HEK293T (cell line): ENCODE results near the gene MYO18A.

Experiments
- CTCF ChIA-PET: fragments of 350-600 bp; formaldehyde crosslinking; extraction: SDS; loops from one replicate; lab custom pipeline; 2021; ENCODE audit warnings: antibody characterized with exemption, inconsistent platforms; lab: Yijun Ruan, JAX
- POLR2A ChIA-PET: fragments of 350-600 bp; formaldehyde crosslinking; extraction: SDS; loops from one replicate; lab custom pipeline; 2020; ENCODE audit warnings: antibody characterized with exemption, inconsistent platforms; lab: Yijun Ruan, JAX
- DNase-seq: peaks from one replicate; pipeline ENCODE4 v3.0.0; 2012; ENCODE audit warnings: mixed read lengths; ENCODE audit errors: extremely low spot score
- ARNT ChIP-seq: fragments of 450-650 bp; IDR thresholded peaks from 2 replicates; pipeline ENCODE4 v1.6.1; 2017; ENCODE audit warnings: mild to moderate bottlenecking
- BHLHE40 ChIP-seq: fragments of 450-650 bp; IDR thresholded peaks from 2 replicates; pipeline ENCODE4 v1.6.1; 2016; ENCODE audit warnings: mild to moderate bottlenecking, moderate library complexity, borderline replicate concordance
- CTBP1 ChIP-seq: fragments of 450-650 bp; IDR thresholded peaks from 2 replicates; pipeline ENCODE4 v1.6.1; 2016; ENCODE audit warnings: borderline replicate concordance
- ELF4 ChIP-seq: fragments of 450-650 bp; IDR thresholded peaks from 2 replicates; pipeline ENCODE4 v1.6.1; 2017; ENCODE audit warnings: antibody characterized with exemption
- FOXA1 ChIP-seq: fragments of 450-650 bp; IDR thresholded peaks from 2 replicates; pipeline ENCODE4 v1.6.1; 2016; ENCODE audit warnings: mild to moderate bottlenecking
- FOXK2 ChIP-seq: fragments of 450-650 bp; IDR thresholded peaks from 2 replicates; pipeline ENCODE4 v1.6.1; 2016; ENCODE audit warnings: mild to moderate bottlenecking
- FOXM1 ChIP-seq: fragments of 450-650 bp; IDR thresholded peaks from 2 replicates; pipeline ENCODE4 v1.6.1; 2017; ENCODE audit warnings: mild to moderate bottlenecking, borderline replicate concordance
- HDGF ChIP-seq: fragments of 450-650 bp; IDR thresholded peaks from 2 replicates; pipeline ENCODE4 v1.6.1; 2017; ENCODE audit warnings: antibody characterized with exemption, borderline replicate concordance
- L3MBTL2 ChIP-seq: fragments of 450-650 bp; conservative IDR thresholded peaks from 2 replicates; pipeline ENCODE4 v1.6.1; 2016; ENCODE audit warnings: mild to moderate bottlenecking
- LEF1 ChIP-seq: fragments of 450-650 bp; IDR thresholded peaks from 2 replicates; pipeline ENCODE4 v1.6.1; 2017; ENCODE audit warnings: mild to moderate bottlenecking, borderline replicate concordance
- NFRKB ChIP-seq: fragments of 450-650 bp; IDR thresholded peaks from 2 replicates; pipeline ENCODE4 v1.6.1; 2016; ENCODE audit warnings: mild to moderate bottlenecking, moderate library complexity
- PKNOX1 ChIP-seq: fragments of 450-650 bp; IDR thresholded peaks from 2 replicates; pipeline ENCODE4 v1.6.1; 2016
- SP1 ChIP-seq: fragments of 450-650 bp; IDR thresholded peaks from 2 replicates; pipeline ENCODE4 v1.6.1; 2017
- SUZ12 ChIP-seq: fragments of 450-650 bp; IDR thresholded peaks from 2 replicates; pipeline ENCODE4 v1.6.1; 2016; ENCODE audit warnings: mild to moderate bottlenecking
- TARDBP ChIP-seq: fragments of 450-650 bp; IDR thresholded peaks from 2 replicates; pipeline ENCODE4 v1.6.1; 2016
- ZNF384 ChIP-seq: fragments of 450-650 bp; IDR thresholded peaks from 2 replicates; pipeline ENCODE4 v1.6.1; 2016

The MYO18A gene

GRCh38 chr17:29165800-29166506 is 14.2 kb downstream of the MYO18A start:
- ChIA-PET CTCF (interaction anchor here (3.5 kb wide), 1 partner anchor 14 kb away, joined by 14 read pairs; the partner anchor contains the start of gene MYO18A), POLR2A (interaction anchor here (1.0 kb wide), 1 partner anchor 128 kb away, joined by 3 read pairs; the partner anchor contains the start of gene NUFIP2)
- DNase-seq, result no peak
- no peak for TF ChIP-seq SP1
- no peak for TF ChIP-seq BHLHE40
- no peak for TF ChIP-seq CTBP1
- no peak for TF ChIP-seq NFRKB
- TF ChIP-seq ZNF384, result no peak
- TF ChIP-seq ELF4, result no peak
- TF ChIP-seq FOXK2, result no peak
- TF ChIP-seq ARNT, result no peak
- no peak for TF ChIP-seq L3MBTL2
- no peak for TF ChIP-seq HDGF
- no peak for TF ChIP-seq PKNOX1
- no peak for TF ChIP-seq SUZ12
- no peak for TF ChIP-seq LEF1

GRCh38 chr17:29165261-29165660 is 14.9 kb downstream of the MYO18A start:
- ChIA-PET POLR2A (interaction anchor here (1.0 kb wide), 1 partner anchor 129 kb away, joined by 3 read pairs; the partner anchor contains the start of gene NUFIP2), CTCF (interaction anchor here (3.1 to 3.5 kb wide), 2 partner anchors 14 to 16 kb away, joined by 11 to 14 read pairs; partner anchors contain the start of gene MYO18A)
- TF ChIP-seq FOXA1 (no peak), SUZ12 (no peak), BHLHE40 (no peak), FOXM1 (no peak)
- no peak for DNase-seq

GRCh38 chr17:29163563-29163962 is 16.6 kb downstream of the MYO18A start:
- TF ChIP-seq NFRKB (no peak), SP1 (no peak), LEF1 (no peak), L3MBTL2 (no peak), HDGF (no peak)
- ChIA-PET POLR2A (interaction anchor here (0.9 to 2.4 kb wide), 4 partner anchors 13 to 130 kb away, joined by 3 to 7 read pairs (median 4); partner anchors contain the start of gene NUFIP2), CTCF (interaction anchor here (0.8 to 3.5 kb wide), 3 partner anchors 14 to 47 kb away, joined by 4 to 14 read pairs (median 11); partner anchors contain the start of gene MYO18A)
- DNase-seq, result no peak

- TF ChIP-seq ELF4 (no peak), FOXA1 (no peak), CTBP1 (no peak)
- ChIA-PET POLR2A (interaction anchor here (0.9 to 2.4 kb wide), 4 partner anchors 12 to 17 kb away, joined by 3 to 7 read pairs (median 5); partner anchors contain the start of gene MYO18A), CTCF (interaction anchor here (0.8 to 3.5 kb wide), 3 partner anchors 14 to 46 kb away, joined by 4 to 14 read pairs (median 11); partner anchors contain the start of gene MYO18A)
- DNase-seq, result no peak
These were observed 17.3 kb downstream of the MYO18A start for GRCh38 chr17:29162909-29163341.

- no peak for TF ChIP-seq ELF4
- POLR2A ChIA-PET, result interaction anchor here (0.9 to 2.4 kb wide), 4 partner anchors 12 to 18 kb away, joined by 3 to 7 read pairs (median 5); partner anchors contain the start of gene MYO18A
- CTCF ChIA-PET, result interaction anchor here (0.8 to 3.5 kb wide), 4 partner anchors 13 to 45 kb away, joined by 3 to 14 read pairs (median 8); partner anchors contain the start of gene MYO18A
- no peak for DNase-seq
These were observed 17.9 kb downstream of the MYO18A start for GRCh38 chr17:29162082-29162908.

GRCh38 chr17:29160253-29160652 is 19.9 kb downstream of the MYO18A start:
- TF ChIP-seq ARNT, result no peak
- TF ChIP-seq CTBP1, result no peak
- TF ChIP-seq ELF4, result no peak
- no peak for TF ChIP-seq FOXM1
- no peak for TF ChIP-seq LEF1
- no peak for TF ChIP-seq FOXK2
- TF ChIP-seq HDGF, result no peak
- no peak for TF ChIP-seq TARDBP
- no peak for TF ChIP-seq ZNF384
- TF ChIP-seq NFRKB, result no peak
- no peak for TF ChIP-seq L3MBTL2
- TF ChIP-seq SP1, result no peak
- no peak for TF ChIP-seq PKNOX1
- no peak for TF ChIP-seq SUZ12
- no peak for TF ChIP-seq FOXA1
- no peak for TF ChIP-seq BHLHE40
- CTCF ChIA-PET, result no interaction called here
- POLR2A ChIA-PET, result interaction anchor here (1.1 kb wide), 1 partner anchor 16 kb away, joined by 4 read pairs; no protein-coding TSS in a partner anchor
- no peak for DNase-seq
